Trophoblast cell (in vitro differentiated cells and primary cell): ENCODE data around the gene B4GALNT3.

Experiments used
- DNase-seq, 2 donors: peaks; one replicate each; pipeline ENCODE4 v3.0.0-alpha.2; 2016
- H2AFZ ChIP-seq: 2 replicates; pipeline ENCODE4 v1.6.1; 2013; ENCODE audit warnings: low read length, moderate library complexity, mild to moderate bottlenecking; ENCODE audit not compliant: insufficient read depth, poor library complexity
- H2AK5ac ChIP-seq: 2 replicates; pipeline ENCODE4 v1.6.1; 2013; ENCODE audit warnings: mild to moderate bottlenecking, low read length
- H2BK120ac ChIP-seq: 2 replicates; pipeline ENCODE4 v1.6.1; 2013; ENCODE audit warnings: low read length, mild to moderate bottlenecking, moderate library complexity; ENCODE audit not compliant: insufficient read depth, poor library complexity
- H2BK12ac ChIP-seq: 2 replicates; pipeline ENCODE4 v1.6.1; 2013; ENCODE audit warnings: mild to moderate bottlenecking, low read length, moderate library complexity
- H2BK5ac ChIP-seq: 2 replicates; pipeline ENCODE4 v1.6.1; 2013; ENCODE audit warnings: low read length, low read depth, moderate library complexity, mild to moderate bottlenecking; ENCODE audit not compliant: poor library complexity
- H3K14ac ChIP-seq: 2 replicates; pipeline ENCODE4 v1.6.1; 2013; ENCODE audit warnings: mild to moderate bottlenecking, low read length
- H3K18ac ChIP-seq: 2 replicates; pipeline ENCODE4 v1.6.1; 2013; ENCODE audit warnings: mild to moderate bottlenecking, low read length
- H3K23ac ChIP-seq: 2 replicates; pipeline ENCODE4 v1.6.1; 2013; ENCODE audit warnings: low read length
- H3K27ac ChIP-seq: 2 replicates; pipeline ENCODE4 v1.5.1; 2013; ENCODE audit warnings: low read depth, mild to moderate bottlenecking, inconsistent platforms, low read length, moderate library complexity
- H3K27me3 ChIP-seq: 2 replicates; pipeline ENCODE4 v1.6.1; 2013; ENCODE audit warnings: inconsistent platforms, mild to moderate bottlenecking, low read length, moderate library complexity; ENCODE audit not compliant: insufficient read depth
- H3K36me3 ChIP-seq, 2 experiments: 1 replicate in 1 of 2; 2 replicates in 1 of 2; pipeline ENCODE4 v1.6.1; 2013; ENCODE audit warnings: low read length in 2 of 2, mild to moderate bottlenecking in 2 of 2, moderate library complexity in 1 of 2; ENCODE audit not compliant: insufficient read depth in 2 of 2, control insufficient read depth in 1 of 2
- H3K4ac ChIP-seq: 2 replicates; pipeline ENCODE4 v1.6.1; 2013; ENCODE audit warnings: low read depth, mild to moderate bottlenecking, low read length, moderate library complexity
- H3K4me1 ChIP-seq, 2 experiments: 1 replicate in 1 of 2; 2 replicates in 1 of 2; pipeline ENCODE4 v1.6.1; 2013; ENCODE audit warnings: low read length in 2 of 2, mild to moderate bottlenecking in 2 of 2, moderate library complexity in 1 of 2; ENCODE audit not compliant: insufficient read depth in 2 of 2, control insufficient read depth in 1 of 2
- H3K4me2 ChIP-seq: 2 replicates; pipeline ENCODE4 v1.6.1; 2013; ENCODE audit warnings: inconsistent platforms, mild to moderate bottlenecking, low read length, moderate library complexity
- H3K4me3 ChIP-seq: 2 replicates; pipeline ENCODE4 v1.5.1; 2013; ENCODE audit warnings: mild to moderate bottlenecking, low read depth, low read length, inconsistent platforms
- H3K79me1 ChIP-seq: one replicate; pipeline ENCODE4 v1.6.1; 2013; ENCODE audit warnings: low read length
- H3K79me2 ChIP-seq: 2 replicates; pipeline ENCODE4 v1.6.1; 2013; ENCODE audit warnings: low read length, mild to moderate bottlenecking; ENCODE audit not compliant: control insufficient read depth, insufficient read depth, poor library complexity
- H3K9ac ChIP-seq: 2 replicates; pipeline ENCODE4 v1.6.1; 2013; ENCODE audit warnings: mild to moderate bottlenecking, low read length
- H3K9me3 ChIP-seq: 2 replicates; pipeline ENCODE4 v1.6.1; 2013; ENCODE audit warnings: low read depth, mild to moderate bottlenecking, control low read depth, inconsistent platforms, low read length; ENCODE audit not compliant: insufficient read depth
- H4K12ac ChIP-seq: 2 replicates; pipeline ENCODE4 v1.6.1; 2013; ENCODE audit warnings: low read depth, mild to moderate bottlenecking, low read length, moderate library complexity
- H4K8ac ChIP-seq: 2 replicates; pipeline ENCODE4 v1.6.1; 2013; ENCODE audit warnings: low read depth, mild to moderate bottlenecking, low read length, moderate library complexity
- H4K91ac ChIP-seq: one replicate; pipeline ENCODE4 v1.6.1; 2013; ENCODE audit warnings: low read depth, mild to moderate bottlenecking, low read length, moderate library complexity
- WGBS: extraction: QIAGEN DNeasy Blood & Tissue Kit; methylation state at CpG from one replicate; pipeline ENCODE4 v1.1.7; 2013; ENCODE audit warnings: missing lambda C conversion rate; ENCODE audit not compliant: insufficient read length, insufficient coverage; ENCODE audit errors: extremely low coverage; 5-methylcytosine and 5-hydroxymethylcytosine counted together

The B4GALNT3 gene

DNA sequence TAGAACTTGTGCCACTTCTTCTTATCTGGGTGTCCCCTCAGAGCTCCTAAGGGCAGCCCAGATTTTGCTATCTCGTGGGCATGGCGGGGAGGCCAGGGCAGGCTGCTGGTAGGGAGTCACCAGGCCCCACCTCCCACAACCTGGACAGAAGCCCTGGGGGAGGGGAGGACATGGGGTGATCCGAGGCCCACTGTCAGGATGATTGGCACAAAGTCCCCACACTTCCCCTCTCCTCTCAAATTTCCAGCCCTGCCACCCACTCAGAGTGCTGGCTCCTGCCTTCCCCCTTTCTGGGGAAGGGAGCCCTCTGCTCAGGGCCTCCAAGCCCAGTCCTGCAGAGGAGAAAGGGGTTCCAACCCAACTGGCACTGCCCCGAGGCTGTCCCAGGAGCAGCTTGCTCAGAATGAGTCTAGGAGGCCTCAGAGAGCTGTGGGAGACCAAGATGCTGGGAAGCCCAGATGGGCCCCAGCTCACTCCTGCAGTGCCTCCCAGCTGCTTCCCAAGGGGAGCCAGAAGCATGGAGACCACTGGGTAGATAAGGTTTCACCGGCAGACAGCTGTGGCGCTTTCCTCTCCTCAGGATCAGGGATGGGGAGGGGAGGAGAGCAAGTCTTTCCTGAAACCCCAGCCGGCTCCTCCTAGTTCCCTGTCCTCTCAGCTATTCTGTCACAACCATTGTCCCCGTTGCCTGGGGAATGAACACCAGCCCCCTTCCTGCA lies 82.8 kb downstream of the B4GALNT3 start:
- Histone ChIP-seq H3K4me1 (peaks cover 16 to 18% of the 10 kb centered on the region in 2 experiments), H3K27me3 (no peaks in the 10 kb centered on the region), H3K9ac (no peak overlapping the region), H2AFZ (no peak overlapping the region), H3K4me2 (no peak overlapping the region), H3K79me1 (peaks cover 3% of the 10 kb centered on the region), H3K79me2 (peaks cover 2% of the 10 kb centered on the region), H3K27ac (no peak overlapping the region), H3K9me3 (no peaks in the 10 kb centered on the region), H3K18ac (no peak overlapping the region), H2AK5ac (no peak overlapping the region), H3K4me3 (no peak overlapping the region), H2BK120ac (no peak overlapping the region), H4K12ac (no peak overlapping the region), H2BK12ac (no peak overlapping the region), H4K91ac (no peak overlapping the region), H3K23ac (no peak overlapping the region), H3K4ac (no peak overlapping the region), H3K36me3 (no peaks in the 10 kb centered on the region), H2BK5ac (no peak overlapping the region), H3K14ac (no peak overlapping the region), H4K8ac (no peak overlapping the region)
- no CpG with 5 or more reads among the region's 8 CpGs for WGBS
- no peak for DNase-seq

DNA sequence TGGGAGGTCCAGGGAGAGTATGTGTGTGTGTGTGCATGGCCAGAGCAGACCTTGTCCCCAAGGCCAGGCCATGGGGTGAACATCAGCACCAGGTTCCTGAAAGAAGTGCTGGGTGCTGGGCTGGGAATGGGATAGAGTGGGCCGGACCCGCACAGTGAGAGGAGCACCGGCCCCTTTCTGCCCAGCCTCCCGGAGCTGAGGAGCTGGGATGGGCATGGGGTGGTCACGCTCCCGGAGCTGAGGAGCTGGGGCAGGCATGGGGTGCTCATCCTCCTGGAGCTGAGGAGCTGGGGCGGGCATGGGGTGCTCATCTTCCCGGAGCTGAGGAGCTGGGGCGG lies 83.3 kb downstream of the B4GALNT3 start:
- Histone ChIP-seq H2BK12ac (no peak overlapping the region), H4K91ac (no peak overlapping the region), H3K79me1 (peaks cover 3% of the 10 kb centered on the region), H3K36me3 (no peaks in the 10 kb centered on the region), H3K18ac (no peak overlapping the region), H3K4me3 (no peak overlapping the region), H3K27me3 (no peaks in the 10 kb centered on the region), H3K23ac (no peak overlapping the region), H3K4me2 (no peak overlapping the region), H2BK5ac (no peak overlapping the region), H3K14ac (no peak overlapping the region), H3K79me2 (peaks cover 2% of the 10 kb centered on the region), H2AK5ac (no peak overlapping the region), H3K4me1 (peaks cover 16 to 18% of the 10 kb centered on the region in 2 experiments), H2BK120ac (no peak overlapping the region), H2AFZ (no peak overlapping the region), H4K8ac (no peak overlapping the region), H3K27ac (no peak overlapping the region), H4K12ac (no peak overlapping the region), H3K9me3 (no peaks in the 10 kb centered on the region), H3K4ac (no peak overlapping the region), H3K9ac (no peak overlapping the region)
- no peak for DNase-seq
- no CpG with 5 or more reads among the region's 9 CpGs for WGBS

DNA sequence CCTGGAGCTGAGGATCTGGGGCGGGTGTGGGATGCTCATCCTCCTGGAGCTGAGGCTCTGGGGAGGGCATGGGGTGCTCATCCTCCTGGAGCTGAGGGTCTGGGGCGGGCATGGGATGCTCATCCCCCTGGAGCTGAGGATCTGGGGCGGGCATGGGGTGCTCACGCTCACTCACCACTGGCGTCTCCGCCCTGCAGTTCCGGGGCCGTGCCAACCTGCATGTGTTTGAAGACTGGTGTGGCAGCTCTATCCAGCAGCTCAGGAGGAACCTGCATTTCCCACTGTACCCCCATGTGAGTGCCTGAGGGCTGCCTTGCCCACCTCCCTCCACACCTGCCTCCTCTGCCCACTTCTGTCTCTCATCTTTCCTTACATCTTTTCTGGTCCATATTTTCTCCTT lies 84.4 kb downstream of the B4GALNT3 start:
- WGBS, result no CpG with 5 or more reads among the region's 8 CpGs
- no peak overlapping the region for H2BK120ac ChIP-seq
- no peak for DNase-seq

DNA sequence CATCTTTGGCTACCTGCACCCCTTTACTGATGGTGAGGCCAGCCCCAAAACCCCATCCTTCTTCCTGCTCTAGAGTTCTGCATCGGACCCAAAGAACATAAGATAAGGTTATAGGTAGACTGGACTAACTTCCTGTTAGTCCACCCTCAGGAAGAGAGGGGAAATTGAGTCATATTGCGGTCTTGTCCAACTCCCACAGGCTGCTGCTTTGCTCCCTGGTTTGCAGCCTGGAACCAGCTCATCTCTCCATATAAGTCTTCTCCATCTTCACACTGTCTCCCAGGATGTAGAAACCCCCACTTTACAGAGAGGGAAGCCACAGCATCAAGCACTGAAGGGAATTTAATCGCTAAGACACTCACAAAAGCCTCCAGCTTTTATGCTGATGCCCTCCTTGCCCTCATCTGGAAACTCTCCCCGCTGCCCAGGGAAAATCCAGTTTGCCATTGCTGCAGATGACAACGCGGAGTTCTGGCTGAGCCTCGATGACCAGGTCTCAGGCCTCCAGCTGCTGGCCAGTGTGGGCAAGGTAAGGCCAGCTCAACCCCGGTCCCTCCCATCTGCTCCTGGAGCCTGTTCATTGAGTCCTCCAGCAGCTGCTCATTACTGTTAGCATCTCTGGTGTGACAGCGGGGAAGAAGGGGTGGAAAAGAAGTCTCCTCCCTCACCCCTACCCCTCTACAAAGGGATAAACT lies 85.3 kb downstream of the B4GALNT3 start:
- WGBS, result no CpG with 5 or more reads among the region's 9 CpGs
- Histone ChIP-seq H2AFZ (no peak overlapping the region), H3K4me3 (no peak overlapping the region), H3K36me3 (no peaks in the 10 kb centered on the region), H3K4me1 (peaks cover 16 to 18% of the 10 kb centered on the region in 2 experiments), H4K91ac (no peak overlapping the region), H4K12ac (no peak overlapping the region), H3K79me1 (peaks cover 3% of the 10 kb centered on the region), H3K27me3 (no peaks in the 10 kb centered on the region), H3K27ac (no peak overlapping the region), H2BK12ac (no peak overlapping the region), H3K9me3 (no peaks in the 10 kb centered on the region), H3K4me2 (no peak overlapping the region), H3K79me2 (peaks cover 2% of the 10 kb centered on the region), H3K14ac (no peak overlapping the region), H2BK5ac (no peak overlapping the region), H3K9ac (no peak overlapping the region), H3K4ac (no peak overlapping the region), H3K23ac (no peak overlapping the region), H3K18ac (no peak overlapping the region), H2BK120ac (no peak overlapping the region), H2AK5ac (no peak overlapping the region), H4K8ac (no peak overlapping the region)
- DNase-seq, result no peak

More for the DNA sequence above, 84.4 kb downstream of the B4GALNT3 start:
- peaks cover 2% of the 10 kb centered on the region for H3K79me2 ChIP-seq
- no peaks in the 10 kb centered on the region for H3K36me3 ChIP-seq
- H3K9me3 ChIP-seq, result no peaks in the 10 kb centered on the region
- peaks cover 16 to 18% of the 10 kb centered on the region in 2 experiments for H3K4me1 ChIP-seq
- no peak overlapping the region for H4K12ac ChIP-seq
- no peak overlapping the region for H4K91ac ChIP-seq
- H3K9ac ChIP-seq, result no peak overlapping the region
- no peak overlapping the region for H2BK12ac ChIP-seq
- no peak overlapping the region for H3K4me2 ChIP-seq
- H3K18ac ChIP-seq, result no peak overlapping the region
- H2AFZ ChIP-seq, result no peak overlapping the region
- H4K8ac ChIP-seq, result no peak overlapping the region
- no peak overlapping the region for H3K4ac ChIP-seq
- no peak overlapping the region for H3K23ac ChIP-seq
- no peaks in the 10 kb centered on the region for H3K27me3 ChIP-seq
- no peak overlapping the region for H3K27ac ChIP-seq
- H3K14ac ChIP-seq, result no peak overlapping the region
- H2AK5ac ChIP-seq, result no peak overlapping the region
- peaks cover 3% of the 10 kb centered on the region for H3K79me1 ChIP-seq
- no peak overlapping the region for H3K4me3 ChIP-seq
- H2BK5ac ChIP-seq, result no peak overlapping the region
